Measurements from ENCODE around the gene AGAP1. TPM values are rescaled to one million over a fixed set of nuclear protein-coding genes. Genes with fewer than 3 reads are reported as not detected.

AGAP1 gene
- total RNA-seq, 1 donor from 2014 or later: 18.3 TPM

DNA sequence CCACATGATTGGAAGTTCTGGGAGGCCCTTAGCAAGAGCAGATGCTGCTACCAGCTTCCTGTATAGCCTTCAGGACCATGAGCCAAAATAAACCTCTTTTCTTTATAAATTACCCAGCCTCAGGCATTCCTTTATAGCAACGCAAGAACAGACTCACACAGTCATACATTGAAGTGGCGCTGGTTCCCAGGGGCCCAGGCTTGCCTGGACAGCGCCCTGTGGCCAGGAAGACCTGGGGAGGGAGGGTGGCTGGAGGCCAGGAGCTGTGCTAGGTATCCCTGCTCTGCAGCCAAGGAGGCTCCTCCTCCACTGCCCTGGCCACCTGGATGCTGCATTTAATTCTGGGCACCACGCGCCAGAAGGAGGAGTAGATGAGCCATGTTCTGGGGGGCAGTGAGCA is 98.1 kb downstream of the AGAP1 start:
- H3K36me3 ChIP-seq (ENCODE audit: control insufficient read depth in 3 of 3, insufficient read depth in 3 of 3, low read length in 3 of 3): no peaks in the 10 kb centered on the region
- H3K27ac ChIP-seq (ENCODE audit: low read depth, low read length): no peak overlapping the region
- H3K9ac ChIP-seq (ENCODE audit: low read depth in 1 of 3, low read length in 3 of 3): no peak overlapping the region
- H3K9me3 ChIP-seq (ENCODE audit: control insufficient read depth in 3 of 3, low read length in 3 of 3): no peaks in the 10 kb centered on the region
- H3K4me3 ChIP-seq (ENCODE audit: low read length in 3 of 3): no peak overlapping the region
- H3K4me1 ChIP-seq (ENCODE audit: control insufficient read depth in 3 of 3, insufficient read depth in 3 of 3, low read length in 3 of 3): peaks cover 0 to 8% (median 2%) of the 10 kb centered on the region in 3 donors
- H3K27me3 ChIP-seq (ENCODE audit: control insufficient read depth in 3 of 3, insufficient read depth in 3 of 3, low read length in 3 of 3): no peaks in the 10 kb centered on the region

DNA sequence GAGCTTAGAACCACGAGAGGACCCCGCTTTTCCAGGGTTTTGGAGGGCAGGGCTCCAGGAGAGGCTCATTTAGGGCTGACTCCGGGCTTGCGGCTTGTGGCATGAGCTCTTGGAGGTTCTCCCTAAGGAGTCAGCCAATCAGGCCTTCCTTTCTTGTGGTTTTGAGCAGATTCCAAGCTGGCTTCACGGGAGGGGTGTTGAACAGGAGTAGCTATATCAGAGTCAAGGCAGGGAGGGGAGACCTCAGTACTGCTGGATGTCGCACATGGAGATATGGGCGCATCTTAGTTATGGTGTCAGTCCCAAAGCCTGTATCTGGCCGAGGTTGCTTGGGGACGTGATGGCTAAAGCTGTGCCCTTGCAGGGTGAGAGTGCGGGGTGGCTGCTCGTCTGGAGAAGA is 98.6 kb downstream of the AGAP1 start:
- Histone ChIP-seq H3K27ac (ENCODE audit: low read depth, low read length) (no peak overlapping the region), H3K9ac (ENCODE audit: low read depth in 1 of 3, low read length in 3 of 3) (no peak overlapping the region), H3K27me3 (ENCODE audit: control insufficient read depth in 3 of 3, insufficient read depth in 3 of 3, low read length in 3 of 3) (no peaks in the 10 kb centered on the region), H3K4me3 (ENCODE audit: low read length in 3 of 3) (no peak overlapping the region), H3K4me1 (ENCODE audit: control insufficient read depth in 3 of 3, insufficient read depth in 3 of 3, low read length in 3 of 3) (peaks cover 0 to 8% (median 2%) of the 10 kb centered on the region in 3 donors), H3K9me3 (ENCODE audit: control insufficient read depth in 3 of 3, low read length in 3 of 3) (no peaks in the 10 kb centered on the region), H3K36me3 (ENCODE audit: control insufficient read depth in 3 of 3, insufficient read depth in 3 of 3, low read length in 3 of 3) (no peaks in the 10 kb centered on the region)

- H3K36me3 ChIP-seq (ENCODE audit: control insufficient read depth in 3 of 3, insufficient read depth in 3 of 3, low read length in 3 of 3): no peaks in the 10 kb centered on the region
- H3K9ac ChIP-seq (ENCODE audit: low read depth in 1 of 3, low read length in 3 of 3): no peak overlapping the region
- H3K27ac ChIP-seq (ENCODE audit: low read depth, low read length): no peak overlapping the region
These were observed 99.0 kb downstream of the AGAP1 start for GRCh38 chr2:235592836-235593235.

GRCh38 chr2:235594041-235594440 is 100.2 kb downstream of the AGAP1 start:
- H3K4me1 ChIP-seq (ENCODE audit: control insufficient read depth in 3 of 3, insufficient read depth in 3 of 3, low read length in 3 of 3): peaks cover 2 to 8% (median 2%) of the 10 kb centered on the region in 3 donors
- no peak overlapping the region for H3K4me3 ChIP-seq (ENCODE audit: low read length in 3 of 3)
- no peak overlapping the region for H3K27ac ChIP-seq (ENCODE audit: low read depth, low read length)
- no peaks in the 10 kb centered on the region for H3K9me3 ChIP-seq (ENCODE audit: control insufficient read depth in 3 of 3, low read length in 3 of 3)
- H3K27me3 ChIP-seq (ENCODE audit: control insufficient read depth in 3 of 3, insufficient read depth in 3 of 3, low read length in 3 of 3): no peaks in the 10 kb centered on the region
- no peaks in the 10 kb centered on the region for H3K36me3 ChIP-seq (ENCODE audit: control insufficient read depth in 3 of 3, insufficient read depth in 3 of 3, low read length in 3 of 3)
- no peak overlapping the region for H3K9ac ChIP-seq (ENCODE audit: low read depth in 1 of 3, low read length in 3 of 3)

More at GRCh38 chr2:235592836-235593235, 99.0 kb downstream of the AGAP1 start:
- H3K4me3 ChIP-seq (ENCODE audit: low read length in 3 of 3): no peak overlapping the region
- H3K27me3 ChIP-seq (ENCODE audit: control insufficient read depth in 3 of 3, insufficient read depth in 3 of 3, low read length in 3 of 3): no peaks in the 10 kb centered on the region
- H3K4me1 ChIP-seq (ENCODE audit: control insufficient read depth in 3 of 3, insufficient read depth in 3 of 3, low read length in 3 of 3): peaks cover 0 to 8% (median 2%) of the 10 kb centered on the region in 3 donors
- H3K9me3 ChIP-seq (ENCODE audit: control insufficient read depth in 3 of 3, low read length in 3 of 3): no peaks in the 10 kb centered on the region

GRCh38 chr2:235594964-235595363 is 101.1 kb downstream of the AGAP1 start:
- Histone ChIP-seq H3K27ac (ENCODE audit: low read depth, low read length) (no peak overlapping the region), H3K9me3 (ENCODE audit: control insufficient read depth in 3 of 3, low read length in 3 of 3) (no peaks in the 10 kb centered on the region), H3K36me3 (ENCODE audit: control insufficient read depth in 3 of 3, insufficient read depth in 3 of 3, low read length in 3 of 3) (no peaks in the 10 kb centered on the region), H3K27me3 (ENCODE audit: control insufficient read depth in 3 of 3, insufficient read depth in 3 of 3, low read length in 3 of 3) (no peaks in the 10 kb centered on the region), H3K9ac (ENCODE audit: low read depth in 1 of 3, low read length in 3 of 3) (no peak overlapping the region), H3K4me1 (ENCODE audit: control insufficient read depth in 3 of 3, insufficient read depth in 3 of 3, low read length in 3 of 3) (peaks cover 2 to 11% (median 4%) of the 10 kb centered on the region in 3 donors), H3K4me3 (ENCODE audit: low read length in 3 of 3) (no peak overlapping the region)

DNA sequence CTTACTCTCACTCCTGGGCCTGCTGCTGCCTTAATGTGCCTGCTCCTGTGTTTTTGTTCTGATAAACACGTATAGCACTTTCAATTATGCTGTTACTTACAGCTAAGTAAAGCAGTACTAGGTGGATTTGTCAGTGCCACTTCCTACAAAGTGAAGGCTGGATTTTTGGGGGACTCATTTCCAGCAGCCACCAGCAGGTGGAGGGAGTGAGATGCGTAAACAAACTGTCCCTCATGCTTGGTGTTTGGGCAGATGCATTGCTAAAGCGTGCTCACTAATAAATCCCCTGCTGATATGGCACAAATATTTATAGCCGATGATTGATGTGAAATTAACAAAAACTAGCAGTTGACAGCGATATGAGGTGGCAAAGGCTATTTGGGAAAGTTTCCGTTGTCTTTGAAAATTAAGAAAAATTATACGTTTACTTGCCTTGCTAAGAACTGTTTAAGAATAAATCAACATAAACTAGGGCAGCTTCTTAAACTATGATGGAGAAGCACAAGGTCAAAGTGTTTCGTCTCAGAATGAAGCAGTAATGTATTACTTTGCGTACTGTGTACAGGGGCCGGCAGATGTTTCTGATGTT is 101.7 kb downstream of the AGAP1 start:
- Histone ChIP-seq H3K4me1 (ENCODE audit: control insufficient read depth in 3 of 3, insufficient read depth in 3 of 3, low read length in 3 of 3) (peaks cover 2 to 13% (median 4%) of the 10 kb centered on the region in 3 donors), H3K36me3 (ENCODE audit: control insufficient read depth in 3 of 3, insufficient read depth in 3 of 3, low read length in 3 of 3) (no peaks in the 10 kb centered on the region), H3K27ac (ENCODE audit: low read depth, low read length) (no peak overlapping the region), H3K27me3 (ENCODE audit: control insufficient read depth in 3 of 3, insufficient read depth in 3 of 3, low read length in 3 of 3) (no peaks in the 10 kb centered on the region), H3K4me3 (ENCODE audit: low read length in 3 of 3) (no peak overlapping the region), H3K9ac (ENCODE audit: low read depth in 1 of 3, low read length in 3 of 3) (no peak overlapping the region), H3K9me3 (ENCODE audit: control insufficient read depth in 3 of 3, low read length in 3 of 3) (no peaks in the 10 kb centered on the region)

GRCh38 chr2:235596272-235596671 is 102.4 kb downstream of the AGAP1 start:
- H3K27ac ChIP-seq (ENCODE audit: low read depth, low read length): no peak overlapping the region
- no peak overlapping the region for H3K4me3 ChIP-seq (ENCODE audit: low read length in 3 of 3)
- peak overlapping the region in 1 of 3 donors; percentile 4 for H3K9ac ChIP-seq (ENCODE audit: low read depth in 1 of 3, low read length in 3 of 3)
- no peaks in the 10 kb centered on the region for H3K27me3 ChIP-seq (ENCODE audit: control insufficient read depth in 3 of 3, insufficient read depth in 3 of 3, low read length in 3 of 3)
- peaks cover 2 to 13% (median 4%) of the 10 kb centered on the region in 3 donors for H3K4me1 ChIP-seq (ENCODE audit: control insufficient read depth in 3 of 3, insufficient read depth in 3 of 3, low read length in 3 of 3)
- no peaks in the 10 kb centered on the region for H3K9me3 ChIP-seq (ENCODE audit: control insufficient read depth in 3 of 3, low read length in 3 of 3)
- H3K36me3 ChIP-seq (ENCODE audit: control insufficient read depth in 3 of 3, insufficient read depth in 3 of 3, low read length in 3 of 3): no peaks in the 10 kb centered on the region

- Histone ChIP-seq H3K36me3 (ENCODE audit: control insufficient read depth in 3 of 3, insufficient read depth in 3 of 3, low read length in 3 of 3) (no peaks in the 10 kb centered on the region), H3K4me3 (ENCODE audit: low read length in 3 of 3) (no peak overlapping the region), H3K4me1 (ENCODE audit: control insufficient read depth in 3 of 3, insufficient read depth in 3 of 3, low read length in 3 of 3) (peaks cover 2 to 11% (median 4%) of the 10 kb centered on the region in 3 donors), H3K9me3 (ENCODE audit: control insufficient read depth in 3 of 3, low read length in 3 of 3) (no peaks in the 10 kb centered on the region), H3K9ac (ENCODE audit: low read depth in 1 of 3, low read length in 3 of 3) (no peak overlapping the region), H3K27me3 (ENCODE audit: control insufficient read depth in 3 of 3, insufficient read depth in 3 of 3, low read length in 3 of 3) (no peaks in the 10 kb centered on the region), H3K27ac (ENCODE audit: low read depth, low read length) (no peak overlapping the region)
These were observed 103.3 kb downstream of the AGAP1 start for GRCh38 chr2:235597081-235597615.

DNA sequence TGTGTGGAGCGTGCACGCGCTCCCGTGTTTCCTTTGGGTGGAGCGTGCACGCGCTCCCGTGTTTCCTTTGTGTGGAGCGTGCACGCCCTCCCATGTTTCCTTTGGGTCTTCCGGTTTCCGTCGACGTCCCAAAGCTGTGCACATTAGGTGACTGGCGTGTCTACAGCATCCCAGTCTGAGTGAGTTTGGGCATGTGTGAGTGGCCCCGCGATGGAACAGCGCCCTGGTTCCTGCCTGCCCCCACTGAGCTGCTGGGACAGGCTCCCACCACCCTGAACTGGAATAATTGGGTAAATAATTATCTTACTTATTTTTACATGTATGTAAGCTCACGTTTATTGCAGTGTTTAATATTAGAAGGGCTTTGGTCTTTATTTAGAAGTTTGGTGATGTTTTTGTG is 104.2 kb downstream of the AGAP1 start:
- H3K4me3 ChIP-seq (ENCODE audit: low read length in 3 of 3): no peak overlapping the region

GRCh38 chr2:235598532-235599531 is 105.0 kb downstream of the AGAP1 start:
- Histone ChIP-seq H3K4me3 (ENCODE audit: low read length in 3 of 3) (no peak overlapping the region), H3K4me1 (ENCODE audit: control insufficient read depth in 3 of 3, insufficient read depth in 3 of 3, low read length in 3 of 3) (peaks cover 2 to 11% (median 4%) of the 10 kb centered on the region in 3 donors), H3K9me3 (ENCODE audit: control insufficient read depth in 3 of 3, low read length in 3 of 3) (no peaks in the 10 kb centered on the region), H3K36me3 (ENCODE audit: control insufficient read depth in 3 of 3, insufficient read depth in 3 of 3, low read length in 3 of 3) (no peaks in the 10 kb centered on the region), H3K27me3 (ENCODE audit: control insufficient read depth in 3 of 3, insufficient read depth in 3 of 3, low read length in 3 of 3) (no peaks in the 10 kb centered on the region), H3K9ac (ENCODE audit: low read depth in 1 of 3, low read length in 3 of 3) (no peak overlapping the region), H3K27ac (ENCODE audit: low read depth, low read length) (no peak overlapping the region)

More for the DNA sequence above, 104.2 kb downstream of the AGAP1 start:
- Histone ChIP-seq H3K36me3 (ENCODE audit: control insufficient read depth in 3 of 3, insufficient read depth in 3 of 3, low read length in 3 of 3) (no peaks in the 10 kb centered on the region), H3K9me3 (ENCODE audit: control insufficient read depth in 3 of 3, low read length in 3 of 3) (no peaks in the 10 kb centered on the region), H3K9ac (ENCODE audit: low read depth in 1 of 3, low read length in 3 of 3) (no peak overlapping the region), H3K4me1 (ENCODE audit: control insufficient read depth in 3 of 3, insufficient read depth in 3 of 3, low read length in 3 of 3) (peaks cover 2 to 11% (median 4%) of the 10 kb centered on the region in 3 donors), H3K27ac (ENCODE audit: low read depth, low read length) (no peak overlapping the region), H3K27me3 (ENCODE audit: control insufficient read depth in 3 of 3, insufficient read depth in 3 of 3, low read length in 3 of 3) (no peaks in the 10 kb centered on the region)

Data from skeletal muscle tissue (tissue), 4 donors.